Activated CD8-positive, alpha-beta memory T cell treated with anti-CD3 and anti-CD28 coated beads for 36 hours (primary cell): Measurements from ENCODE around the gene CSNK1G1. TPM values are rescaled to one million over a fixed set of nuclear protein-coding genes. Genes with fewer than 3 reads are reported as not detected.

Experiments used
- CTCF ChIA-PET: fragments of 350-600 bp; sonication (Branson Sonifier 250); formaldehyde crosslinking; loops from one replicate; lab custom pipeline; 2021; ENCODE audit warnings: antibody characterized with exemption; lab: Charles Lee
- POLR2A ChIA-PET: fragments of 350-600 bp; sonication (Branson Sonifier 250); formaldehyde crosslinking; loops from one replicate; lab custom pipeline; 2021; ENCODE audit warnings: antibody characterized with exemption; lab: Charles Lee
- total RNA-seq, 2 experiments: library from RNA; stranded (reverse); gene quantifications; one replicate each; pipeline ENCODE4 v1.2.3, GENCODE V29; 2021

Gene CSNK1G1
- total RNA-seq, 2 experiments from 2014 or later = 21.3 to 21.6 TPM

DNA sequence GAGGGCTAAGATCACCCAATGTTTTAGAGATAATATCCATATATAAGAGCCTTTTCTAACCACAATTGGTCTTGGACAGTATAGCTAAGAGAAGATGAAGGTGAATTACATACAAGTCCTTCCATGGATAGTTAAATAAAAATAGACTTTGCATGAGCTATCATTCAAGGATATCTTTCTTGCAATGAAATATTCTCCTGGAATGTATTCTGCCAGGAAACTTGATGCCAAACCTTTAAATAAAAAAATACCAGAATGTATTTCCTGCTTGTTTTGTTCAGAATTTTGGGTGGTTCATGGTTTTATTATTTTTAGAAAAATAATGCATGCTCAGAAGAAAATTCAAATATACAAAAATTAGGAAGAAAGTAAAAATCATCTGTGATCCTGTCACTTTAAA is 104.3 kb downstream of the CSNK1G1 start:
- CTCF ChIA-PET = interaction anchor here (1.4 kb wide), 1 partner anchor 7 kb away, joined by 5 read pairs; no protein-coding TSS in a partner anchor

DNA sequence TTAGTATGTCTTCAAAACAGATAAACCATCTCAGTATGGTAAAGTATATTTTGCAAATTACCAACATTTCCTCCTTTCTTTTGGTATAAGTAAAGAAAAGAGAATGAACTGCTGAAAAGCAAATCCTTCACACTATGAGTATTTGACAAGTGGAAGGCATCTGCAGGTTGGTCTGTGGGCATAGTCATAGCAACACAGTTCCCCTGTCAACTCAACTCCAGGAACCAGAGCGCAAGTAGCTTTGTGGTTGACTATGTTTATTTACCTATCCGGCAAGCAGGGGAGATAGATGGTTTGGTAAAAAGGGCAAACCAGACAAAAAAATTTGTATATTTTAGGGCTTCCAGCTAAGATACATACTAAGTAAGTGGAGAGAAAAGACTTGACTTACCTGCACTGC is 104.9 kb downstream of the CSNK1G1 start:
- CTCF ChIA-PET = interaction anchor here (1.4 kb wide), 1 partner anchor 8 kb away, joined by 5 read pairs; no protein-coding TSS in a partner anchor
- POLR2A ChIA-PET = no interaction called here

More for the DNA sequence above, 104.3 kb downstream of the CSNK1G1 start:
- POLR2A ChIA-PET = no interaction called here

DNA sequence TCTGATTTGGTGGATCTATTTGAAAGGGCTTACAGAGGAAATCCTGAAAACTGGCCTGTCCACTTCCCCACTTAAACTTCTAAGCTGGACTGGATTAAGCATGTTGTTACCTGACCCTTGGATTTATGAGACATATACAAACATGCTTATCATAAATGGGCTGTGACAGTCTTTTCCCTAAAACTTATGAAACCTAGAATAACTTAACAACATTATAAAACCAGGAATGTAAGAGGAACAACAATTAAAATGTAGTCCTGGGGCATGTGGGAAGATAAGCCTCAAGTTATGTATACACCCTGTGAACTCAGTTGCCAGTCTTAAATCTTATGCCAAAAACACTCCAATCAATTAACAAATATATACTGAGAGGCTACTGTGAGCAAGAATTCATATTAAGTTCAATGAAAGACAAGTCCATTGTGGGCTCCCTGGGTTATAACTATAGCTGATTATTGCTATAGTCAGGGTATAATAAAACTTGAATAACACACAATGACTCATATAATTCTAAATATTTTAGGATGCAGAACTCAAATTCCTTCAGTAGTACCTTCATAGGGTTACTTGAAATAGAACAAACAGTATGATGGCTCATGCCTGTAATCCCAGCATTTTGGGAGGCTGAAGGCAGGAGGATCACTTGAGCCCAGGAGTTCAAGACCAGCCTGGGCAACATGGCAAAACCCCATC is 105.9 kb downstream of the CSNK1G1 start:
- ChIA-PET CTCF (interaction anchor here (1.4 kb wide), 1 partner anchor 9 kb away, joined by 5 read pairs; no protein-coding TSS in a partner anchor), POLR2A (no interaction called here)

GRCh38 chr15:64249406-64249805 is 106.6 kb downstream of the CSNK1G1 start:
- ChIA-PET POLR2A (no interaction called here), CTCF (no interaction called here)

- POLR2A ChIA-PET = interaction anchor here (0.6 kb wide), 1 partner anchor 99 kb away, joined by 4 read pairs; no protein-coding TSS in a partner anchor
- CTCF ChIA-PET = no interaction called here
Observed at GRCh38 chr15:64247906-64248541, 107.9 kb downstream of the CSNK1G1 start.

GRCh38 chr15:64247535-64247905 is 108.5 kb downstream of the CSNK1G1 start:
- POLR2A ChIA-PET = interaction anchor here (0.6 to 1.1 kb wide), 2 partner anchors 59 to 100 kb away, joined by 4 to 5 read pairs; no protein-coding TSS in a partner anchor
- CTCF ChIA-PET = interaction anchor here (0.8 kb wide), 1 partner anchor 109 kb away, joined by 3 read pairs; the partner anchor contains the start of gene CSNK1G1

DNA sequence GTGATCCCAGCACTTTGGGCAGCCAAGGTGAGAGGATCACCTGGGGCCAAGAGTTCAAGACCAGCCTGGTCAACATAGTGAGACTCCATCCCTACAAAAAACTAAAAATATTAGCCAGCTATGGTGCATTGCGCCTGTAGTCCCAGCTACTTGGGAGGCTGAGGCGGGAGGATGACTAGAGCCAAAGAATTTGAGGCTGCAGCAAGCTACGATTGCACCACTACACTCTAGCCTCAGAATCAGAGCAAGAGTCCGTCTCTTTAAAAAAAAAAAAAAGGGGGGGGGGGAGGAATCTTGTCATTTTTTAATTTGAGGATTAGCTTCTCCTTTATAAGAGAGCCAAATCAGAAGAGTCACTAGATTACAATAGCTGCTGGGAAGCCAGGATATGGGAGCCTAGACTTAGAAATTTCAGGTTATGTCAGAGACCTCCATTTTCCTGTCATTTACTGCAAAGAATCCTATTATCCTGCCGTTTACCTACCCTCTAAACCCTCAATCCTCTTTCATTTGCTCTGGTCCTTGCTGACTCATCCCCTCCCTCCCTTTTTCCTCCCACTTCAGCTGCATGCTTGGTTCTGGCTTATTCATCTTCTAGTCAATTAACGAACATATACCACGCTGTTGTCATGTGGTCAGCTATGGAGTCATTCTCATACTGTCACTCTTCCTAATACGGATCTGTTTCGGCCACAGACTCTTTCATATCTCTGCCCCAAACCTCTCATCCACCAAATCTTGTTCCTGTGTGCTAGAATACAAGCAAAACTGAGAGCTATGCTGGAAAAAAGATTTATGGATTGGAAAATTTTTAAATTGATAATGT is 109.4 kb downstream of the CSNK1G1 start:
- POLR2A ChIA-PET = interaction anchor here (1.1 kb wide), 1 partner anchor 58 kb away, joined by 5 read pairs; no protein-coding TSS in a partner anchor
- CTCF ChIA-PET = interaction anchor here (0.7 to 1.1 kb wide), 3 partner anchors 36 to 110 kb away, joined by 3 to 6 read pairs (median 3); partner anchors contain the start of gene CSNK1G1

GRCh38 chr15:64245405-64245804 is 110.6 kb downstream of the CSNK1G1 start:
- CTCF ChIA-PET = no interaction called here
- POLR2A ChIA-PET = no interaction called here

GRCh38 chr15:64237677-64238076 is 118.3 kb downstream of the CSNK1G1 start:
- POLR2A ChIA-PET = no interaction called here

DNA sequence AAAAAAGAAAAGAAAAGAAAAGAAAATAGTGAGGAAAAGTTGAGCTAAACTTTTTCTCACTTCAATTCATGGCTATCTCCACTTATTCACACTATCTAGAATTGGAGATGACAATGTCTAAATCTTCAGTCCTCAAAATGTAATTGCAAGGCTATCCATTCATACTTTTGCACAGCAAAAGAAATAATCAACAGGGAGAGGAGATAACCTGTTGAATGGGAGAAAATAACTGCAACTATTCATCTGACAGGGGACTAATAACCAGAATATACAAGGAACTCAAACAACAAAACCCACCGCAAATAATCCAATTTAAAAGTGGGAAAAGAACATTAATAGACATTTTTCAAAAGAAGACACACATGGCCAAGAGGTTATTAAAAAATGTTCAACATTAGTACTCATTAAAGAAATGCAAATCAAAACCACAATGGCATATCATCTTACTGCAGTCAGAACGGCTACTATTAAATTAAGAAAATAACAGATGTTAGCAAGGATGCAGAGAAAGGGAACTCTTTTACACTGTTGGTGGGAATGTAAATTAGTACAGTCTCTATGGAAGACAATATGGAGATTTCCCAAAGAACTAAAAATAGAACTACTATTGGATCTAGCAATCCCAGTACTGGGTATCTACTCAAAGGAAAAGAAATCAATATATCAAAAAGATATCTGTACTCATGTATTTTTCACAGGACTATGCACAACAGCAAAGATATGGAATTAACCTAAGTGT is 119.6 kb downstream of the CSNK1G1 start:
- ChIA-PET POLR2A (no interaction called here), CTCF (no interaction called here)

More at GRCh38 chr15:64237677-64238076, 118.3 kb downstream of the CSNK1G1 start:
- CTCF ChIA-PET = no interaction called here

DNA sequence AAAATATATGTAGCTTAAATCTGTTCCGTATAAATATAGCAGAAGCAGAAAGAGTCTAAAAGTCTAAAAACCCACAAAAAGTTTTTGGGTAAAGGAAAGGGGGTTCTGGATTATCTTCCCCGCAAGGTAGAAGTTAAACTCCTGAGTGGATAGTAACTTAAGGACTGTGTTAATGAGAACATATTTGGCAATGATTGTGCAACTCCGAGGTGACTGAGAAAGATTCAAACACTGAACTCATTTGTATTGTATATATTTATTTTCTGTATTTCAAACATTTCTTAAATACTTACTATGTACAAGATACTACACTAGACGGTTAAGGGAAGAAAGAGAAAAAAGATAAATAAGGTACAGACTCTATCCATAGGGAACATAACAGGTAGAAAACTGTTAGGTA is 120.4 kb downstream of the CSNK1G1 start:
- ChIA-PET CTCF (no interaction called here), POLR2A (no interaction called here)

GRCh38 chr15:64233299-64233698 is 122.7 kb downstream of the CSNK1G1 start:
- POLR2A ChIA-PET = no interaction called here

GRCh38 chr15:64232400-64232799 is 123.6 kb downstream of the CSNK1G1 start:
- ChIA-PET CTCF (no interaction called here), POLR2A (no interaction called here)

More at GRCh38 chr15:64233299-64233698, 122.7 kb downstream of the CSNK1G1 start:
- CTCF ChIA-PET = interaction anchor here (0.6 kb wide), 1 partner anchor 14 kb away, joined by 6 read pairs; no protein-coding TSS in a partner anchor

GRCh38 chr15:64229129-64229724 is 126.7 kb downstream of the CSNK1G1 start:
- ChIA-PET POLR2A (no interaction called here), CTCF (interaction anchor here (0.7 kb wide), 1 partner anchor 36 kb away, joined by 7 read pairs; no protein-coding TSS in a partner anchor)

DNA sequence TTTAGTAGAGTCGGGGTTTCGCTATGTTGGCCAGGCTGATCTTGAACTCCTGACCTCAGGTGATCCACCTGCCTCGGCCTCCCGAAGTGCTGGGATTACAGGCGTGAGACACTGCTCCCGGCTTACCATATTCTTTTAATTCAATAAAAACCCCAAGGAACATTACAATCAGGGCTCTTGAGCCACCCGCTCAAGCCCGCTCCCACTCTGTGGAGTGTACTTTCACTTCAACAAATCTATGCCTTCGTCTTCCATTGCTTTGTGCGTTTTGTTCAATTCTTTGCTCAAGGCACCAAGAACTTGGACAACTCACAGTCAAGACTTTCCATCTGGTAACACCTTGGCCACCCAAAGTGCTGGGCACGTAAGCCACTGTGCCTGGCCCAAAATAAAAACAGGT is 130.2 kb downstream of the CSNK1G1 start:
- ChIA-PET CTCF (interaction anchor here (0.7 kb wide), 1 partner anchor 453 kb away, joined by 4 read pairs; no protein-coding TSS in a partner anchor), POLR2A (no interaction called here)

DNA sequence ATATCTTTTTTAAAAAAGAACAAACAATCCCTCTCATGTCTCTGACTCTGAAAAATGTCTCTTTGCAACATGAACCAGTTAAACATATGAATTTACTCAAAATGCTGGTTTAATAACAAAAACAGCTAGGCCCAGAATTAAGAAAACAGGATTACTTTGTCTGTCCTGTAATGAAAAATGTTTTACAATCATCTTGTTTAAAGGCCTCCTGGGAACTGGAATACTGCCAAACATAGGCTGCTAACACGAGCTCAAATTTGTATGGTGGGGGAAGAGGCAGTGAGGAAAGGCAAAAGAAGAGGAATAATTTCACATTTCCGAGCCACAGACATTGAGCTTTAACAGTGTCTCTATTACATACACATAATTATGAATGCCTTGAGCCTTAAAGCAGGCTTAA is 131.5 kb downstream of the CSNK1G1 start:
- ChIA-PET CTCF (interaction anchor here (0.7 kb wide), 1 partner anchor 357 kb away, joined by 4 read pairs; no protein-coding TSS in a partner anchor), POLR2A (no interaction called here)

DNA sequence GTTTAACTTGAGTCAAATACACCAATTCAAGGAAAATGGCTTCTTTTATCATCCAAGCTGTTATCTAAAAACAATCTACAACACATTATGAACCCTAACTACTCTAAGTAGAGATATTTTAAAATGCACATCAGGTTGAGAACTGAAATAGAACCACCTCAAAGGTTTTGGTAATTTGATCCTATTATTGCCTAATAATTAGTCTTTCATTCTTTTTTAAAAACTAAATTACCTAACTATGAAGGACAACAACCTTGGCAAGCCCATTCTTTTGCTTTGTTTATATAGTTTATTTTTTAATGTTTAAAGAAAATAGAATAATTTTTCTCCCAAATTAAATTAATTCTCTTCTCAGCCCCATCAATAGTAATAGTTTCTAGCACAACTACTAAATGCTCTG is 132.1 kb downstream of the CSNK1G1 start:
- ChIA-PET POLR2A (no interaction called here), CTCF (no interaction called here)
